ENCODE data around the gene SH3BP2.

DNA sequence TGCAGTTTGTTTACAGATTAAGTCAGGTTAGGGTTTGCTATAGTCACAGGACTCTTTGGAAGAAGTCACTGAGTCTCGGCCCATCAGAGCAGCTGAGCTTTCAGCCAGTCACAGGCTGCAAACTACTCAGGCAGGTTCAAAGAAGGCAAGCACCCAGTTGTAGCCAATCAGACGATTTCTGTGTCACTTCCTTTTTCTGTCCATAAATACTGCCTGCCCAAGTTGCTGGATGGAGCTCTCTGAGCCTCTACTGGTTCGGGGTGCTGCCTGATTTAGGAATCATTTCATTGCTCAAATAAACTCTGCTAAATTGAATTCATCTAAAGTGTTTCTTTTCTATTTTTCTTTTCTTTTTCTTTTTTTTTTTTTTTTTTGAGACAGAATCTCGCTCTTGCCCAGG, 7.3 kb upstream of the SH3BP2 start:
- no peak for TF ChIP-seq POLR2AphosphoS5 (IDR thresholded peaks at IDR 0.05; ENCODE audit: borderline replicate concordance, low read depth, low read length)
- TF ChIP-seq EZH2 (IDR thresholded peaks at IDR 0.05), result no peak
